ENCODE measurements around the gene OR4D2. TPM values are rescaled to one million over a fixed set of nuclear protein-coding genes. Genes with fewer than 3 reads are reported as not detected.
"Not testable (repeated sequence)": the region's sequence is repeated elsewhere in the genome, so short reads cannot be mapped to it uniquely, and the experiment has no call there.

Gene OR4D2
- not detected for total RNA-seq
- long read RNA-seq = 0 reads

- TF ChIP-seq CTCF (IDR thresholded peaks at IDR 0.05) = no peak
- no peaks in the 10 kb centered on the region for H3K27me3 ChIP-seq
- no peak for DNase-seq
- no peaks in the 10 kb centered on the region for H3K4me1 ChIP-seq
- no peak for ATAC-seq
- H3K4me3 ChIP-seq = no peak within 1 kb of the TSS
- H3K36me3 ChIP-seq = no peaks in the 10 kb centered on the region
- H3K27ac ChIP-seq = no peak within 1 kb of the TSS
- no peaks in the 10 kb centered on the region for H3K9me3 ChIP-seq
- intact Hi-C loops (cut with DNase I) = no loop called here
Measured at GRCh38 chr17:58166682-58167081, at the start of gene OR4D2. TSS of gene OR4D2 (plus strand) at chr17:58166982. CDS start at chr17:58169656, 2,674 bp downstream.

GRCh38 chr17:58117382-58117781 lies 49.4 kb upstream of the OR4D2 start:
- ATAC-seq (no peak), DNase-seq (no peak)
- intact Hi-C loops (cut with DNase I) = no loop called here
- Histone ChIP-seq H3K4me3 (no peak overlapping the region), H3K27ac (no peak overlapping the region), H3K27me3 (peaks cover 15% of the 10 kb centered on the region), H3K4me1 (no peaks in the 10 kb centered on the region), H3K36me3 (no peaks in the 10 kb centered on the region), H3K9me3 (no peaks in the 10 kb centered on the region)
- TF ChIP-seq CTCF (IDR thresholded peaks at IDR 0.05) = no peak

- TF ChIP-seq CTCF (IDR thresholded peaks at IDR 0.05) = no peak
- Histone ChIP-seq H3K4me3 (no peak overlapping the region), H3K9me3 (no peaks in the 10 kb centered on the region), H3K4me1 (no peaks in the 10 kb centered on the region), H3K27me3 (peaks cover 15% of the 10 kb centered on the region), H3K27ac (no peak overlapping the region), H3K36me3 (no peaks in the 10 kb centered on the region)
- no peak for ATAC-seq
- intact Hi-C loops (cut with DNase I) = no loop called here
- DNase-seq = no peak
Measured at GRCh38 chr17:58119491-58119890, 47.3 kb upstream of the OR4D2 start.

- TF ChIP-seq CTCF (IDR thresholded peaks at IDR 0.05) = no peak
- Histone ChIP-seq H3K27ac (no peak overlapping the region), H3K27me3 (peaks cover 15% of the 10 kb centered on the region), H3K4me3 (no peak overlapping the region), H3K4me1 (no peaks in the 10 kb centered on the region), H3K9me3 (no peaks in the 10 kb centered on the region), H3K36me3 (no peaks in the 10 kb centered on the region)
- intact Hi-C loops (cut with DNase I) = no loop called here
- DNase-seq (no peak), ATAC-seq (peak; percentile 65)
Measured at GRCh38 chr17:58120195-58120822, 46.5 kb upstream of the OR4D2 start.

- H3K4me1 ChIP-seq = no peaks in the 10 kb centered on the region
- H3K9me3 ChIP-seq = no peaks in the 10 kb centered on the region
- peaks cover 21% of the 10 kb centered on the region for H3K27me3 ChIP-seq
- no peak for TF ChIP-seq CTCF (IDR thresholded peaks at IDR 0.05)
- no peaks in the 10 kb centered on the region for H3K36me3 ChIP-seq
- H3K4me3 ChIP-seq = no peak overlapping the region
- DNase-seq (no peak), ATAC-seq (no peak)
- no peak overlapping the region for H3K27ac ChIP-seq
- intact Hi-C loops (cut with DNase I) = no loop called here
Measured at GRCh38 chr17:58121925-58122324, 44.9 kb upstream of the OR4D2 start.

GRCh38 chr17:58127846-58128245 lies 38.9 kb upstream of the OR4D2 start:
- intact Hi-C loops (cut with DNase I) = no loop called here
- no peaks in the 10 kb centered on the region for H3K4me1 ChIP-seq
- peaks cover 19% of the 10 kb centered on the region for H3K27me3 ChIP-seq
- H3K36me3 ChIP-seq = no peaks in the 10 kb centered on the region
- ATAC-seq (no peak), DNase-seq (no peak)
- no peaks in the 10 kb centered on the region for H3K9me3 ChIP-seq
- no peak overlapping the region for H3K4me3 ChIP-seq
- H3K27ac ChIP-seq = no peak overlapping the region
- TF ChIP-seq CTCF (IDR thresholded peaks at IDR 0.05) = no peak

GRCh38 chr17:58132697-58133096 lies 34.1 kb upstream of the OR4D2 start:
- H3K4me3 ChIP-seq; H3K27ac ChIP-seq; intact Hi-C loops (cut with DNase I); H3K36me3 ChIP-seq; ATAC-seq; H3K4me1 ChIP-seq; H3K9me3 ChIP-seq; DNase-seq: not testable (repeated sequence)
- peaks cover 25% of the 10 kb centered on the region for H3K27me3 ChIP-seq

All from upper lobe of right lung (tissue), 1 donor.